WTC11 (cell line): ENCODE data around the gene CACNA2D3. TPM values are rescaled to one million over a fixed set of nuclear protein-coding genes. Genes with fewer than 3 reads are reported as not detected.

Experiments
- ATAC-seq: fragments of 200-7000 bp; cut with Tn5 transposase; 2 replicates; pipeline ENCODE4 v1.10.0; 2021; ENCODE audit warnings: mild to moderate bottlenecking, moderate library complexity
- CTCF ChIA-PET: fragments of 300-600 bp; sonication (Branson Sonifier 250); formaldehyde crosslinking; loops from one replicate; lab custom pipeline; 2021; ENCODE audit warnings: antibody characterized with exemption; lab: Charles Lee
- POLR2A ChIA-PET: fragments of 350-600 bp; sonication (Branson Sonifier 250); formaldehyde crosslinking; loops from one replicate; lab custom pipeline; 2021; ENCODE audit warnings: antibody characterized with exemption; lab: Charles Lee
- DNase-seq: peaks from one replicate; pipeline ENCODE4 v3.0.0; 2021; ENCODE audit warnings: low spot score
- H3K27ac Mint-ChIP-seq: 2 replicates; pipeline ENCODE4 v1.8.0; 2021; ENCODE audit warnings: mixed read lengths
- H3K27me3 Mint-ChIP-seq: 2 replicates; pipeline ENCODE4 v1.8.0; 2021; ENCODE audit warnings: low read depth, mild to moderate bottlenecking, moderate library complexity, mixed read lengths
- H3K36me3 Mint-ChIP-seq: 2 replicates; pipeline ENCODE4 v1.8.0; 2021; ENCODE audit warnings: mixed read lengths
- H3K4me1 Mint-ChIP-seq: 2 replicates; pipeline ENCODE4 v1.8.0; 2022; ENCODE audit warnings: mixed read lengths
- H3K4me3 Mint-ChIP-seq: 2 replicates; pipeline ENCODE4 v1.8.0; 2021; ENCODE audit warnings: mild to moderate bottlenecking, moderate library complexity, mixed read lengths
- H3K9me3 Mint-ChIP-seq: 2 replicates; pipeline ENCODE4 v1.8.0; 2021; ENCODE audit warnings: mixed read lengths
- ATF1 ChIP-seq: sonication (generic); formaldehyde crosslinking; IDR thresholded peaks from 2 replicates; pipeline ENCODE4 v1.8.1; 2023; ENCODE audit warnings: mild to moderate bottlenecking, moderate library complexity, missing genetic modification reagents
- ATF6 ChIP-seq: sonication (generic); formaldehyde crosslinking; IDR thresholded peaks from 2 replicates; pipeline ENCODE4 v1.8.1; 2023; ENCODE audit warnings: mild to moderate bottlenecking, missing genetic modification reagents
- CREB1 ChIP-seq: sonication (generic); formaldehyde crosslinking; IDR thresholded peaks from 2 replicates; pipeline ENCODE4 v1.8.0; 2023; ENCODE audit warnings: mild to moderate bottlenecking, missing genetic modification reagents
- CREM ChIP-seq: sonication (generic); formaldehyde crosslinking; IDR thresholded peaks from 2 replicates; pipeline ENCODE4 v1.8.1; 2022; ENCODE audit warnings: mild to moderate bottlenecking, missing genetic modification reagents, moderate library complexity
- FOXJ3 ChIP-seq: sonication (generic); formaldehyde crosslinking; IDR thresholded peaks from 2 replicates; pipeline ENCODE4 v1.9.0; 2021; ENCODE audit warnings: missing genetic modification reagents, mild to moderate bottlenecking, borderline replicate concordance
- FOXP1 ChIP-seq: sonication (generic); formaldehyde crosslinking; IDR thresholded peaks from 2 replicates; pipeline ENCODE4 v1.8.0; 2022; ENCODE audit warnings: missing genetic modification reagents, mild to moderate bottlenecking, moderate library complexity, borderline replicate concordance
- GABPB1 ChIP-seq: sonication (generic); formaldehyde crosslinking; IDR thresholded peaks from 2 replicates; pipeline ENCODE4 v1.8.1; 2023; ENCODE audit warnings: mild to moderate bottlenecking, missing genetic modification reagents
- GTF2I ChIP-seq: fragments of 250-450 bp; sonication (Bioruptor Pico); conservative IDR thresholded peaks from 2 replicates; pipeline ENCODE4 v1.4.0; 2021; ENCODE audit warnings: mild to moderate bottlenecking
- MYBL2 ChIP-seq: sonication (generic); formaldehyde crosslinking; IDR thresholded peaks from 2 replicates; pipeline ENCODE4 v1.8.1; 2023; ENCODE audit warnings: mild to moderate bottlenecking, moderate library complexity, missing genetic modification reagents
- NFYB ChIP-seq: sonication (generic); formaldehyde crosslinking; conservative IDR thresholded peaks from 2 replicates; pipeline ENCODE4 v1.8.0; 2022; ENCODE audit warnings: low read depth, missing genetic modification reagents
- NR2C2 ChIP-seq: sonication (generic); formaldehyde crosslinking; IDR thresholded peaks from 2 replicates; pipeline ENCODE4 v1.8.0; 2022; ENCODE audit warnings: mild to moderate bottlenecking, missing genetic modification reagents
- OVOL2 ChIP-seq: fragments of 250-450 bp; sonication (Bioruptor Pico); IDR thresholded peaks from 2 replicates; pipeline ENCODE4 v1.9.0; 2021; ENCODE audit warnings: mild to moderate bottlenecking, borderline replicate concordance
- PREB ChIP-seq: sonication (generic); formaldehyde crosslinking; IDR thresholded peaks from 2 replicates; pipeline ENCODE4 v1.8.1; 2022; ENCODE audit warnings: mild to moderate bottlenecking, missing genetic modification reagents, moderate library complexity, borderline replicate concordance
- TEAD1 ChIP-seq: sonication (generic); formaldehyde crosslinking; IDR thresholded peaks from 2 replicates; pipeline ENCODE4 v1.8.0; 2022; ENCODE audit warnings: mild to moderate bottlenecking, missing genetic modification reagents
- ZNF317 ChIP-seq: sonication (generic); formaldehyde crosslinking; IDR thresholded peaks from 2 replicates; pipeline ENCODE4 v1.8.1; 2023; ENCODE audit warnings: low read depth, mild to moderate bottlenecking, moderate library complexity, missing genetic modification reagents, borderline replicate concordance
- ZNF416 ChIP-seq: fragments of 250-450 bp; sonication (Bioruptor Pico); IDR thresholded peaks from 2 replicates; pipeline ENCODE4 v1.9.0; 2021; ENCODE audit warnings: mild to moderate bottlenecking, inconsistent platforms
- ZNF423 ChIP-seq: fragments of 250-450 bp; sonication (Bioruptor Pico); IDR thresholded peaks from 2 replicates; pipeline ENCODE4 v2.1.2; 2022; ENCODE audit warnings: mild to moderate bottlenecking, moderate library complexity
- ZNF671 ChIP-seq: fragments of 250-450 bp; sonication (Bioruptor Pico); IDR thresholded peaks from 2 replicates; pipeline ENCODE4 v1.8.0; 2021; ENCODE audit warnings: mild to moderate bottlenecking
- ZSCAN18 ChIP-seq: fragments of 250-450 bp; sonication (Bioruptor Pico); IDR thresholded peaks from 2 replicates; pipeline ENCODE4 v2.1.2; 2022; ENCODE audit warnings: mild to moderate bottlenecking, moderate library complexity
- total RNA-seq: library from RNA; stranded (reverse); gene quantifications from 3 replicates; pipeline ENCODE4 v1.2.3, GENCODE V29; 2021
- TF ChIP-seq, protein P1 (sequence below): sonication (generic); formaldehyde crosslinking; conservative IDR thresholded peaks from 2 replicates; pipeline ENCODE4 v1.8.1; 2022; ENCODE audit warnings: mild to moderate bottlenecking, missing genetic modification reagents
- TF ChIP-seq, protein P2 (sequence below): sonication (generic); formaldehyde crosslinking; IDR thresholded peaks from 2 replicates; pipeline ENCODE4 v1.8.1; 2022; ENCODE audit warnings: mild to moderate bottlenecking, moderate library complexity, missing genetic modification reagents
- TF ChIP-seq, protein P3 (sequence below): sonication (generic); formaldehyde crosslinking; IDR thresholded peaks from 2 replicates; pipeline ENCODE4 v1.8.0; 2022; ENCODE audit warnings: mild to moderate bottlenecking, missing genetic modification reagents

CACNA2D3 gene
- total RNA-seq, 1 experiment from 2014 or later = 5.0 TPM

GRCh38 chr3:54447427-54447826 is 325.1 kb downstream of the CACNA2D3 start:
- Mint-ChIP-seq H3K9me3 (peaks cover 8% of the 10 kb centered on the region; the same call in 1 of the 2 replicates), H3K27me3 (no peaks in the 10 kb centered on the region)
- ATAC-seq = no peak
- TF ChIP-seq NR2C2 (CRISPR knock-in tag) (no peak), ZNF416 (CRISPR knock-in tag) (no peak), MYBL2 (no peak), ZSCAN18 (CRISPR knock-in tag) (no peak), GTF2I (CRISPR knock-in tag) (no peak), PREB (CRISPR knock-in tag) (no peak), ATF6 (no peak), CREB1 (CRISPR knock-in tag) (no peak)
- TF ChIP-seq, protein P1, sequence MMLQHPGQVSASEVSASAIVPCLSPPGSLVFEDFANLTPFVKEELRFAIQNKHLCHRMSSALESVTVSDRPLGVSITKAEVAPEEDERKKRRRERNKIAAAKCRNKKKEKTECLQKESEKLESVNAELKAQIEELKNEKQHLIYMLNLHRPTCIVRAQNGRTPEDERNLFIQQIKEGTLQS (CRISPR knock-in tag) = no peak
- TF ChIP-seq, all 79 proteins: peak for 0
- no peak overlapping the region for H3K27ac Mint-ChIP-seq
- CTCF ChIA-PET = interaction anchor here (0.6 kb wide), 1 partner anchor 1040 kb away, joined by 3 read pairs; no protein-coding TSS in a partner anchor
- POLR2A ChIA-PET = no interaction called here
- no peak for DNase-seq
- H3K4me3 Mint-ChIP-seq = no peak overlapping the region
- no peaks in the 10 kb centered on the region for H3K36me3 Mint-ChIP-seq
- peaks cover 7% of the 10 kb centered on the region; the same call in 1 of the 2 replicates for H3K4me1 Mint-ChIP-seq

- CTCF ChIA-PET = no interaction called here
- TF ChIP-seq ZNF671 (CRISPR knock-in tag) = no peak
- no peak for TF ChIP-seq OVOL2
- TF ChIP-seq ZNF317 (CRISPR knock-in tag) = no peak
- TF ChIP-seq, protein P2, sequence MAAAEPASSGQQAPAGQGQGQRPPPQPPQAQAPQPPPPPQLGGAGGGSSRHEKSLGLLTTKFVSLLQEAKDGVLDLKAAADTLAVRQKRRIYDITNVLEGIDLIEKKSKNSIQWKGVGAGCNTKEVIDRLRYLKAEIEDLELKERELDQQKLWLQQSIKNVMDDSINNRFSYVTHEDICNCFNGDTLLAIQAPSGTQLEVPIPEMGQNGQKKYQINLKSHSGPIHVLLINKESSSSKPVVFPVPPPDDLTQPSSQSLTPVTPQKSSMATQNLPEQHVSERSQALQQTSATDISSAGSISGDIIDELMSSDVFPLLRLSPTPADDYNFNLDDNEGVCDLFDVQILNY (CRISPR knock-in tag) = no peak
- no peak for TF ChIP-seq CREM (CRISPR knock-in tag)
- no peak for TF ChIP-seq FOXJ3
- TF ChIP-seq, protein P3, sequence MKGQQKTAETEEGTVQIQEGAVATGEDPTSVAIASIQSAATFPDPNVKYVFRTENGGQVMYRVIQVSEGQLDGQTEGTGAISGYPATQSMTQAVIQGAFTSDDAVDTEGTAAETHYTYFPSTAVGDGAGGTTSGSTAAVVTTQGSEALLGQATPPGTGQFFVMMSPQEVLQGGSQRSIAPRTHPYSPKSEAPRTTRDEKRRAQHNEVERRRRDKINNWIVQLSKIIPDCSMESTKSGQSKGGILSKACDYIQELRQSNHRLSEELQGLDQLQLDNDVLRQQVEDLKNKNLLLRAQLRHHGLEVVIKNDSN (CRISPR knock-in tag) = no peak
- no peak for TF ChIP-seq ATF1 (CRISPR knock-in tag)
- no peak for TF ChIP-seq NFYB
- no peak for TF ChIP-seq FOXP1 (CRISPR knock-in tag)
- no peak for TF ChIP-seq ZNF423 (CRISPR knock-in tag)
- no peak for TF ChIP-seq GABPB1
- no peak for TF ChIP-seq TEAD1 (CRISPR knock-in tag)
- no peak for ATAC-seq
Measured at GRCh38 chr3:54454806-54455205, 332.5 kb downstream of the CACNA2D3 start.

More at GRCh38 chr3:54454806-54455205, 332.5 kb downstream of the CACNA2D3 start:
- Mint-ChIP-seq H3K27me3 (no peaks in the 10 kb centered on the region; the same call in 1 of the 2 replicates), H3K36me3 (peaks cover 8% of the 10 kb centered on the region), H3K9me3 (peaks cover 26% of the 10 kb centered on the region), H3K27ac (no peak overlapping the region), H3K4me1 (peaks cover 3% of the 10 kb centered on the region; the same call in 1 of the 2 replicates), H3K4me3 (no peak overlapping the region)
- no peak for DNase-seq
- POLR2A ChIA-PET = no interaction called here
